Measurements from ENCODE around the gene DRD3. TPM values are rescaled to one million over a fixed set of nuclear protein-coding genes. Genes with fewer than 3 reads are reported as not detected.

The DRD3 gene
- total RNA-seq, 4 donors from 2014 or later: not detected

DNA sequence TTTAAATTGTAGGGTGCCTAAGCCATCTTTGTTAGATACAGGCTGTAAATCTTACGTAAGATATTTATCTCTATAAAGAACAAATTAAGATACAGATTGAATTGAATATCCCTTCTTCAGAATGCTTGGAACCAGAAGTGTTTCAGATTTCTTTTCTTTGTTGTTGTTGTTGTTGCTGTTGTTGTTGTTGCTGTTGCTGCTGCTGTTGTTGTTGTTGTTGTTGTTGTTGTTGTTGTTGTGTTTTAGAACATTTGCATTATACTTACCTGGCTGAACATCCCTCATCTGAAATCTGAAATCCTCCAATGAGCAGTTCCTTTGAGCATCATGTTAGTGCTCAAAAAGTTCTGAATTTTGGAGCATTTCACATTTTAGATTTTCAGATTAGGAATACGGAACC, 95.7 kb downstream of the DRD3 start:
- DNase-seq (ENCODE audit: low spot score) (no peak), ATAC-seq (ENCODE audit: low FRiP score) (no peak)

GRCh38 chr3:114081037-114081436, 97.8 kb downstream of the DRD3 start:
- TF ChIP-seq, protein P1, sequence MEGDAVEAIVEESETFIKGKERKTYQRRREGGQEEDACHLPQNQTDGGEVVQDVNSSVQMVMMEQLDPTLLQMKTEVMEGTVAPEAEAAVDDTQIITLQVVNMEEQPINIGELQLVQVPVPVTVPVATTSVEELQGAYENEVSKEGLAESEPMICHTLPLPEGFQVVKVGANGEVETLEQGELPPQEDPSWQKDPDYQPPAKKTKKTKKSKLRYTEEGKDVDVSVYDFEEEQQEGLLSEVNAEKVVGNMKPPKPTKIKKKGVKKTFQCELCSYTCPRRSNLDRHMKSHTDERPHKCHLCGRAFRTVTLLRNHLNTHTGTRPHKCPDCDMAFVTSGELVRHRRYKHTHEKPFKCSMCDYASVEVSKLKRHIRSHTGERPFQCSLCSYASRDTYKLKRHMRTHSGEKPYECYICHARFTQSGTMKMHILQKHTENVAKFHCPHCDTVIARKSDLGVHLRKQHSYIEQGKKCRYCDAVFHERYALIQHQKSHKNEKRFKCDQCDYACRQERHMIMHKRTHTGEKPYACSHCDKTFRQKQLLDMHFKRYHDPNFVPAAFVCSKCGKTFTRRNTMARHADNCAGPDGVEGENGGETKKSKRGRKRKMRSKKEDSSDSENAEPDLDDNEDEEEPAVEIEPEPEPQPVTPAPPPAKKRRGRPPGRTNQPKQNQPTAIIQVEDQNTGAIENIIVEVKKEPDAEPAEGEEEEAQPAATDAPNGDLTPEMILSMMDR (IDR thresholded peaks at IDR 0.05): no peak
- DNase-seq (ENCODE audit: low spot score): no peak
- no peak for ATAC-seq (ENCODE audit: low FRiP score)

More for the DNA sequence above, 95.7 kb downstream of the DRD3 start:
- TF ChIP-seq, protein P1 (IDR thresholded peaks at IDR 0.05): no peak

DNA sequence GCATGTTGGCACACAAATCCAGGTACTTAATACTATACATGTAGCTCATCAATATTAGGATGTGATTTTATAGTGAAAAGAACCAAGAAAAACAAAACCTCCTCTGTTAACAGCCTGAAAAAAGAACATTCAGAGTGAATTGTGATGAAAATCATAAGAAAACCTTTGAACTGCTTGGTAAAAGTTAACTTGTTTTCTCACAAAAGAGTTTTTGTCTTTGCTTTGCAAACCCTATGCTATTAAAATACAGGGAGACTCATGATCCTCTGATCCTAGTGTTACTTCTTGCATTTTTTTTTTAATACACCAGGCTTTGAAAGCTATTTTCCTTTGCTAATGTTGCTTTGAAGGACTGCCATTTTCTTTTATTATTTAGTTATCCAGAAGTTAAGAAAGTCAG, 98.7 kb downstream of the DRD3 start:
- DNase-seq (ENCODE audit: low spot score) (no peak), ATAC-seq (ENCODE audit: low FRiP score) (no peak)
- TF ChIP-seq, protein P1 (IDR thresholded peaks at IDR 0.05): no peak

DNA sequence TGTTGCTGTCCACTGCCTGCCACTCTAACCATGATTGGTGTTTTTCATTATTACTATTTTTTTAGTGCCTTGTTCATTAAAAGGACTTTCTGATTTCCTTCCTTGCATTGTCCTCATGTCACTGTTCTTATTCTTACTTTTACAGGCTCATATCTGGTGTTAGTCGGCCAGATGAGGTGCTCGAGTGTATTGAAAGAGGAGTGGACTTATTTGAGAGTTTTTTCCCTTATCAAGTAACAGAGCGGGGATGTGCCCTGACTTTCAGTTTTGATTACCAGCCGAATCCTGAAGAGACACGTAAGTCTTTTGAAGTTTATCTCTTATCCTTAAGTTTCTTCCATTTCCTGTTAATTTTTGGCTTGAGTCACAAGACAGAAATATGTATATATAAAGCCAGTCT, 99.1 kb downstream of the DRD3 start:
- ATAC-seq (ENCODE audit: low FRiP score): peak; percentile 32
- no peak for DNase-seq (ENCODE audit: low spot score)
- TF ChIP-seq, protein P1 (IDR thresholded peaks at IDR 0.05): no peak

GRCh38 chr3:114078126-114078525, 100.7 kb downstream of the DRD3 start:
- ATAC-seq (ENCODE audit: low FRiP score) (no peak), DNase-seq (ENCODE audit: low spot score) (no peak)
- TF ChIP-seq, protein P1 (IDR thresholded peaks at IDR 0.05): no peak

Other genes with a start within 250 kb of the DRD3 start
- gene ZDHHC23, start 231.0 kb downstream of the DRD3 start, total RNA-seq: 1 to 10 TPM; 3.2 to 5.5 (median 4.8) TPM
- gene CCDC191, start 122.5 kb downstream of the DRD3 start, total RNA-seq: 1 to 10 TPM; 1.9 to 3.3 (median 2.4) TPM
- 10 to 100 TPM; 11.4 to 36.1 (median 15.1) TPM for gene QTRT2, start 122.3 kb downstream of the DRD3 start, total RNA-seq
- gene ZNF80, start 58.5 kb upstream of the DRD3 start, total RNA-seq: under 1 TPM in 2 of 4 donors, not detected in 2; 0.19 to 0.24 TPM
- gene TIGIT, start 115.0 kb upstream of the DRD3 start, total RNA-seq: 1 to 10 TPM in 1 of 4 donors, under 1 TPM in 3; 0.19 to 1.8 (median 0.52) TPM